ENCODE results near the gene ZNRF2.

- TF ChIP-seq CTCF (IDR thresholded peaks at IDR 0.05 in 4 of 5, conservative IDR thresholded peaks at IDR 0.05 in 1 of 5), result no peak
- no peak for TF ChIP-seq POLR2A (IDR thresholded peaks at IDR 0.05)
Observed at GRCh38 chr7:30308389-30308788, 24.0 kb downstream of the ZNRF2 start.

All from gastrocnemius medialis (tissue), 4 donors.